Neuron (in vitro differentiated cells): ENCODE data around the gene COL21A1.

Experiments used
- H2AFZ ChIP-seq: one replicate; pipeline ENCODE4 v1.6.1; 2013; ENCODE audit warnings: low read depth, mild to moderate bottlenecking, inconsistent platforms, low read length, moderate library complexity
- H3K27me3 ChIP-seq: one replicate; pipeline ENCODE4 v1.6.1; 2013; ENCODE audit warnings: low read length; ENCODE audit not compliant: insufficient read depth
- H3K36me3 ChIP-seq: one replicate; pipeline ENCODE4 v1.6.1; 2013; ENCODE audit warnings: low read length; ENCODE audit not compliant: insufficient read depth
- H3K4me1 ChIP-seq: one replicate; pipeline ENCODE4 v1.6.1; 2013; ENCODE audit warnings: low read length; ENCODE audit not compliant: insufficient read depth
- H3K4me3 ChIP-seq: 2 replicates; pipeline ENCODE4 v1.5.1; 2013; ENCODE audit warnings: mild to moderate bottlenecking, low read length, moderate library complexity
- H3K9me3 ChIP-seq: one replicate; pipeline ENCODE4 v1.6.1; 2013; ENCODE audit warnings: low read length

COL21A1 gene

DNA sequence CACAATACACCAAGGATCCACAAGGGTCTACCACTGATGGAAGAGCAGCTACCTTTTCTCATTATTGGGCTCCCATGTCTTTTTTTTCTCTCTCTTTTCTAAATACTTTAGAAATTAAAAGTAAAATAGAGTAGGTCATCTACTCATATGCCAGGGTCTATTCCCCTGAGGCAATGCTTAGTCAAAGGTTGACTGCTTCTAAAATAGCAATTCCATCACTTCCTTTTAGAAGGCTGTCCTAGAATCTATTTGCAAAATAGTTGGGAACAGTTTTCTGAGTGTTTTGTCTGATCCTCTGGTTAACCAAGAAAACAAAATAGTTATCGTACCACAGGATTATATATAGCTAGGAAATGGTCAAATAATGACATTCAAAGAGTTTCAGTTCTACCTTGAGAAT lies 174.1 kb downstream of the COL21A1 start:
- Histone ChIP-seq H3K4me3 (no peak overlapping the region), H2AFZ (no peak overlapping the region)

DNA sequence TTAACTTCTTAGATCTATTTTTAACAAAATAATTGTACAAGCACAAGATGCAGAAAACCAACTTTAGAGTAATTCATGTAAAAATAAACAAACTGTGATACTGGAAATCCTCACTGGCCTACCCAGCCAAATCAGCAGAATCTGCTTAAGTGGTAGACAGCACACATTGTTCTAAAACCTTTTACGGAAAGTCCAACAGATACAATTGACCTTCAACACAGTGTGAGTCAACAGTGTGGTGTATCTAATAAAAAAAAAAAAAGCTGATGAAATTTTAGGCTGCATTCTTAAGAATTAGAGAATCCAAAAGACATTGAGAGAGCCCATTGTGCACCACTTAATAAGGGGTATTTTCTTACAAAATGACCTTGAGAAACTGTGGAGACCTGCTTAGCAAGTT lies 174.5 kb downstream of the COL21A1 start:
- Histone ChIP-seq H3K27me3 (no peaks in the 10 kb centered on the region), H3K4me3 (no peak overlapping the region), H3K36me3 (no peaks in the 10 kb centered on the region), H3K4me1 (peaks cover 3% of the 10 kb centered on the region), H2AFZ (no peak overlapping the region), H3K9me3 (no peaks in the 10 kb centered on the region)

More for the DNA sequence above, 174.1 kb downstream of the COL21A1 start:
- H3K27me3 ChIP-seq: no peaks in the 10 kb centered on the region
- no peaks in the 10 kb centered on the region for H3K9me3 ChIP-seq
- H3K36me3 ChIP-seq: no peaks in the 10 kb centered on the region
- peaks cover 3% of the 10 kb centered on the region for H3K4me1 ChIP-seq

GRCh38 chr6:56065408-56065807 lies 182.0 kb downstream of the COL21A1 start:
- Histone ChIP-seq H2AFZ (no peak overlapping the region), H3K36me3 (no peaks in the 10 kb centered on the region), H3K9me3 (no peaks in the 10 kb centered on the region), H3K4me1 (no peaks in the 10 kb centered on the region), H3K4me3 (no peak overlapping the region), H3K27me3 (no peaks in the 10 kb centered on the region)

DNA sequence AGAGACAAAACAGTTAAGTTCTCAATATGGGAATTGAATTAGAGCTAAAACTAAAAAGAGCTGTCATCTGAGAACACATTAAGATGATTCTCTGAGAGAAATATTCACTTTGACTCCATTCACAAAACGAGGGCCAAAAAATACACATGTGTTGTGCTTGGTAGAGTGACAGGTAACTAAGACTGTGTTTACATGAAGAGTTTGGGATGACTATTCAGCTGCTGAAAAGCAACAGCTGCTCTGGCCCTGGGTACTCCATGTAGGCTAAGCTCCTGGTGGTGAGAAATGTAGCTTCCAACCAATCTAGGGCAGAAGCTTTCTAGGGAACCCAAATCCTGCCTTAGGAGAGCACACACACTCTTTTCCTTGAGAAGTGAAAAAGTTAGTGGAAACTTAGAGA lies 184.5 kb downstream of the COL21A1 start:
- Histone ChIP-seq H3K4me1 (no peaks in the 10 kb centered on the region), H2AFZ (no peak overlapping the region), H3K9me3 (no peaks in the 10 kb centered on the region), H3K36me3 (no peaks in the 10 kb centered on the region), H3K4me3 (no peak overlapping the region), H3K27me3 (no peaks in the 10 kb centered on the region)

- Histone ChIP-seq H3K4me3 (no peak overlapping the region), H2AFZ (no peak overlapping the region), H3K4me1 (no peaks in the 10 kb centered on the region), H3K9me3 (no peaks in the 10 kb centered on the region), H3K27me3 (no peaks in the 10 kb centered on the region), H3K36me3 (no peaks in the 10 kb centered on the region)
These were observed 188.7 kb downstream of the COL21A1 start for GRCh38 chr6:56058636-56059035.

- Histone ChIP-seq H2AFZ (no peak overlapping the region), H3K4me1 (peaks cover 11% of the 10 kb centered on the region), H3K36me3 (no peaks in the 10 kb centered on the region), H3K4me3 (no peak overlapping the region), H3K27me3 (no peaks in the 10 kb centered on the region), H3K9me3 (no peaks in the 10 kb centered on the region)
These were observed 192.2 kb downstream of the COL21A1 start for GRCh38 chr6:56055081-56055704.

DNA sequence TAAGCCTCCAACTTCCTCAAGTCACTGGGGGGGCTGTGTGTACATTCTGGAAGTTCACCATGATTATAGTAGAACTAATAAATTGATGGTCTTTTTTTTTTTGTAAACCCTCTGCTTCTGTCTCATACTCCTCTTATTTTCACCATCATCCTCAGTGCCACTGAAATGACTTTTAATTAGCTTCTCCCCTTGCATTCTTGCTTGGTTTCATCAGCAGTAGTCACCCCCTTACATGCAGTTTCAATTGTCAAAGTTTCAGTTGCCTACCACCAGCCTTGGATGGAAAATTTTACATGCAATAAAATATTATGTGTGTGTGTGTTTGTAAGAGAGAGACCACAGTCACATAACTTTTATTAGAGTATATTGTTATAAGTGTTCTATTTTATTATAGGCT lies 196.2 kb downstream of the COL21A1 start:
- no peaks in the 10 kb centered on the region for H3K9me3 ChIP-seq
- H3K4me1 ChIP-seq: peaks cover 14% of the 10 kb centered on the region
- H3K4me3 ChIP-seq: no peak overlapping the region
- no peaks in the 10 kb centered on the region for H3K36me3 ChIP-seq
- H2AFZ ChIP-seq: no peak overlapping the region
- H3K27me3 ChIP-seq: no peaks in the 10 kb centered on the region

- Histone ChIP-seq H2AFZ (no peak overlapping the region), H3K4me3 (no peak overlapping the region), H3K36me3 (no peaks in the 10 kb centered on the region), H3K4me1 (peaks cover 14% of the 10 kb centered on the region), H3K27me3 (no peaks in the 10 kb centered on the region), H3K9me3 (no peaks in the 10 kb centered on the region)
These were observed 196.7 kb downstream of the COL21A1 start for GRCh38 chr6:56050530-56051201.

DNA sequence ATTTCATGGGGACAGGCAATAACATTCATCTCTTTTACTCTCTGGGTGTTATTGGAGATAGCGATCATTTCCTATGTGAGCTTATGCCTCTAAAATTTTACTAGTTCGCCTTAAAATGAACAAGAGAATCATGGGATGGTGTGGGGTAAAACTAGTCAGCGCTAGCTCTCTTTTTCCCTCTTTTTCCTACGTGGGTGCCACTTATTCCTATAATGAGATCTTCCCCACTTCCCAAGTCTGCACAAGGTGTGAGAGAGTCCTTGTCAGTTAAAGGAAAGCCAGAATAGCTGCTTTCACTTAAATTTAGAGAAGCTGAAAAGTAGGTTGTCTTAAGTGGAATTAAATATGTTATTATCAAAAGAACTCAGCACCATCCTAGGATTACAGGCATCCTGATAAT lies 198.8 kb downstream of the COL21A1 start:
- no peak overlapping the region for H3K4me3 ChIP-seq
- no peaks in the 10 kb centered on the region for H3K9me3 ChIP-seq
- no peaks in the 10 kb centered on the region for H3K27me3 ChIP-seq
- H3K36me3 ChIP-seq: no peaks in the 10 kb centered on the region
- no peak overlapping the region for H2AFZ ChIP-seq
- peaks cover 14% of the 10 kb centered on the region for H3K4me1 ChIP-seq

- Histone ChIP-seq H2AFZ (no peak overlapping the region), H3K36me3 (no peaks in the 10 kb centered on the region), H3K4me1 (peaks cover 14% of the 10 kb centered on the region), H3K9me3 (no peaks in the 10 kb centered on the region), H3K27me3 (no peaks in the 10 kb centered on the region), H3K4me3 (no peak overlapping the region)
These were observed 199.3 kb downstream of the COL21A1 start for GRCh38 chr6:56047931-56048540.

- Histone ChIP-seq H3K36me3 (no peaks in the 10 kb centered on the region), H3K27me3 (no peaks in the 10 kb centered on the region), H3K4me1 (peaks cover 14% of the 10 kb centered on the region), H3K4me3 (no peak overlapping the region), H2AFZ (no peak overlapping the region), H3K9me3 (no peaks in the 10 kb centered on the region)
These were observed 200.8 kb downstream of the COL21A1 start for GRCh38 chr6:56046576-56046975.

GRCh38 chr6:56043761-56044160 lies 203.6 kb downstream of the COL21A1 start:
- H2AFZ ChIP-seq: no peak overlapping the region
- no peaks in the 10 kb centered on the region for H3K27me3 ChIP-seq
- peaks cover 1% of the 10 kb centered on the region for H3K4me1 ChIP-seq
- H3K9me3 ChIP-seq: no peaks in the 10 kb centered on the region
- H3K4me3 ChIP-seq: no peak overlapping the region
- H3K36me3 ChIP-seq: no peaks in the 10 kb centered on the region

DNA sequence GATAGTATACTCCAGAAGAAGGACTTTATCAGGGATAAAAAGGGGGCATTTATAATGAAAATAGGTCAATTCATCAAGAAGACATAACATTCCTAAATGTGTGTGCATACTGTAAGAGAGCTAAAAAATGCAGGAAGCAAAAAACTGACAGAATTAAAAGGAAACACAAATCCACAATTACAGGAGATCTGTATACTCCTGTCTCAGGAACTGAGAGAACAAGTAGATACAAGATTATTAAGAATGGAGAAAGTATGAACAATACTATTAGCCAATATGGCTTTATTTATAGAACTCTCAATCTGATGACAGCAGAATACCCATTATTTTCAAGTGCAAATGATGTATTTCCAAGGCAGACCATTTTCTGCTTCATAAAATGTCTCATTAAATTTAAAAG lies 204.3 kb downstream of the COL21A1 start:
- H3K27me3 ChIP-seq: no peaks in the 10 kb centered on the region
- no peaks in the 10 kb centered on the region for H3K36me3 ChIP-seq
- H2AFZ ChIP-seq: no peak overlapping the region
- no peak overlapping the region for H3K4me3 ChIP-seq
- H3K4me1 ChIP-seq: peaks cover under 1% of the 10 kb centered on the region
- H3K9me3 ChIP-seq: no peaks in the 10 kb centered on the region
